ENCODE results near the gene NOP53. TPM values are rescaled to one million over a fixed set of nuclear protein-coding genes. Genes with fewer than 3 reads are reported as not detected.

The NOP53 gene
- total and polyA plus RNA-seq, 2 of the 13 experiments (the other 11 are each of a cell fraction or from before 2014, with no cell fraction given), result 53.9 to 141 TPM

DNA sequence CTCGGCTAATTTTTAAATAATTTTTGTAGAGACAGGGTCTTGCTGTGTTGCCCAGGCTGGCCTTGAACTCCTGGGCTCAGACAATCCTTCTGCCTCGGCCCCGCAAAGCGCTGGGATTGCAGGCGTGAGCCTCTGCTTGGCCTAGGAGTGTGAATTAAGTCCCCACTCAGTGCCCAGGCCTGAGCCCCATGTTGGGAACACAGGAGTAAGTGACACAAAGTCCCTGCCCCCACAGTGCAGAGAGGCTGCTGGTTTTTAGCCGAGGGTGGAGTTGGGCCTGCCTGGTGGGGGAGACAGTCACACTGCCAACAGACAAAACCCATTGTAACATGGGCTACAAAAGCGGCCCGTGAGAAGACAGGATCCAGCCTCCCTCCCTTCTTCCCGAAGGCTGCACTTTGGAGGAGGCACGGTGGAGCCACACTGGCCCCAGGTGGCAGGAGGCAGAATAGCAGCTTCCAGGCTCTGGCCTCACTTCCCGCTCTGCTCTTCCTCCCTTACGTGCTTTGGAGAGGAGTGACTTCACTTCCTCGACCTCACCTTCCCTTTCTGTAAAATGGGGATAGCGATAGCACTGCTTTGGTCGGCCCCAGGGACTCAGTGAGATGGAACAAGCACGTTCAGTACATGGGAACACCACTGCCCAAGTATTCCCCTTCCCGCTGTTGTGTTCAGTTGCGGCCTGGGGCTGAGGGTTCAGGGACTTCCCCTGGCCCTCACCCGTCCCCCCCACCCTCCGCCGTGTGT lies 47.3 kb upstream of the NOP53 start (continued):
- TF ChIP-seq, protein P1, sequence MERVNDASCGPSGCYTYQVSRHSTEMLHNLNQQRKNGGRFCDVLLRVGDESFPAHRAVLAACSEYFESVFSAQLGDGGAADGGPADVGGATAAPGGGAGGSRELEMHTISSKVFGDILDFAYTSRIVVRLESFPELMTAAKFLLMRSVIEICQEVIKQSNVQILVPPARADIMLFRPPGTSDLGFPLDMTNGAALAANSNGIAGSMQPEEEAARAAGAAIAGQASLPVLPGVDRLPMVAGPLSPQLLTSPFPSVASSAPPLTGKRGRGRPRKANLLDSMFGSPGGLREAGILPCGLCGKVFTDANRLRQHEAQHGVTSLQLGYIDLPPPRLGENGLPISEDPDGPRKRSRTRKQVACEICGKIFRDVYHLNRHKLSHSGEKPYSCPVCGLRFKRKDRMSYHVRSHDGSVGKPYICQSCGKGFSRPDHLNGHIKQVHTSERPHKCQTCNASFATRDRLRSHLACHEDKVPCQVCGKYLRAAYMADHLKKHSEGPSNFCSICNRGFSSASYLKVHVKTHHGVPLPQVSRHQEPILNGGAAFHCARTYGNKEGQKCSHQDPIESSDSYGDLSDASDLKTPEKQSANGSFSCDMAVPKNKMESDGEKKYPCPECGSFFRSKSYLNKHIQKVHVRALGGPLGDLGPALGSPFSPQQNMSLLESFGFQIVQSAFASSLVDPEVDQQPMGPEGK (CRISPR knock-in tag; IDR thresholded peaks at IDR 0.05), result peak; percentile 38; the same call in 1 of the 2 replicates
- TF ChIP-seq PHF8 (CRISPR knock-in tag; IDR thresholded peaks at IDR 0.05), result 0 out of 2 replicates have a peak, but pooled peaks have one; percentile 14
- TF ChIP-seq ZNF629 (CRISPR knock-in tag; conservative IDR thresholded peaks at IDR 0.05), result peak; percentile 93
- TF ChIP-seq ZBTB38 (CRISPR knock-in tag; IDR thresholded peaks at IDR 0.05), result peak; percentile 73; the same call in 1 of the 2 replicates

DNA sequence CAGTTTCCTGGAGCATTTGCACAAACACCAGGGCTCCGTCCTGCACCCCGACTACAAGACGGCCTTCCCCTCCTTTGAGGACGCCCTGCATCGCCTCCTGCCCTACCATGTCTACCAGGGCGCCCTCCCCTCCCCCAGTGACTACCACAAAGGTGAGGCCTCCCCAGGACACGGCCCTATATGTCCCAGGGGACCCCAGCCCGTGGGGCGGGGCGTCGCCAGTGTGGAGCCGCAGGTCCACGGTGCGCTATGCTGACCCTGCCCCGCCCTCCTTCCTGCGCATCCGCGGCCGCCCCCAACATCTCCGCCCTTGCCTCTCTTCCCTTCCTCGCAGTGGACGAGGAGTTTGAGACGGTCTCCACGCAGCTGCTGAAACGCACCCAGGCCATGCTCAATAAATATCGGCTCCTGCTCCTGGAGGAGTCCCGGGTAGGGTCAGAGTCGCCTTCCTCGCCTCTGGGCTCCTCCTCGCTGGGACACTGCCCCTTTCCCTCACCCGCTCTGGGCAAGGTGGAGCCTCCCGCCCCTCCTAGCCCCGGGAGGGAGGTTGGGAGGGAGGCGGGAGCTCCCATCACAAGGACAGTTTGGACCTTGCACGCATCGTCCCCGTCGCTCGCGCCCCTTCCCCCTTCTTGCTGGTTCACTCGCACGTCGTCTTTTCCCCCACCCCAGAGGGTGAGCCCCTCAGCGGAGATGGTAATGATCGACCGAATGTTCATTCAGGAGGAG lies 46.6 kb upstream of the NOP53 start:
- BruUV-seq (replicated peaks), result no TSS peak
- POLR2A ChIA-PET, result no interaction called here

More for the DNA sequence above, 46.6 kb upstream of the NOP53 start:
- Histone ChIP-seq H3K9ac (ENCODE audit: insufficient read depth, low read depth, low read length) (no peak overlapping the region), H3K79me2 (ENCODE audit: insufficient read depth, low read length) (no peaks in the 10 kb centered on the region), H4K20me1 (ENCODE audit: insufficient read depth, low read length) (no peaks in the 10 kb centered on the region), H3K27me3 (ENCODE audit: control insufficient read depth in 1 of 2, insufficient read depth in 2 of 2, low read length in 2 of 2) (no peaks in the 10 kb centered on the region), H3K9me3 (ENCODE audit: low read length) (no peaks in the 10 kb centered on the region), H3K27ac (ENCODE audit: extremely low read length, insufficient read depth, low read length) (no peak overlapping the region), H3K4me1 (ENCODE audit: insufficient read depth, low read length) (peaks cover 4% of the 10 kb centered on the region; the same call in 1 of the 2 replicates), H3K36me3 (replicated peaks in 1 of 2; ENCODE audit: control insufficient read depth in 1 of 2, insufficient read depth in 2 of 2, low read length in 2 of 2) (peaks cover 1 to 5% of the 10 kb centered on the region in 2 experiments; a peak in 2 of 5 replicates), H2AFZ (ENCODE audit: low read length) (no peak overlapping the region), H3K4me3 (replicated peaks in 1 of 3; ENCODE audit: insufficient read depth in 1 of 3, low read depth in 2 of 3, low read length in 3 of 3) (no peak overlapping the region), H3K4me2 (ENCODE audit: low read depth, low read length) (no peak overlapping the region)
- DNase-seq (ENCODE audit: low spot score), result no peak
- no peak for ATAC-seq
- CTCF ChIA-PET (ENCODE audit: low intra/inter-chr PET ratio, low total read pairs), result interaction anchor here (1.2 to 3.6 kb wide), 5 partner anchors 9 to 262 kb away, joined by 3 to 28 read pairs (median 8); partner anchors contain the start of gene KPTN
- in situ Hi-C loops (cut with HindIII; ENCODE audit: extremely low pct_ligation_motif_present, low pct_unique_long_range_greater_than_20kb) (loop anchor here (5.0 to 10.0 kb wide), 4 partner anchors 94 to 261 kb away; partner anchors contain the start of genes BICRA and NAPA), intact Hi-C loops (cut with micrococcal nuclease; ENCODE audit: unreplicated experiment) (loop anchor here (1.0 to 2.0 kb wide), 5 partner anchors 45 to 262 kb away; no protein-coding TSS in a partner anchor)
- WGBS (ENCODE audit: low lambda C conversion rate), result 95% methylated on average over 46 of the region's 46 CpGs
- TF ChIP-seq RBM39 (IDR thresholded peaks at IDR 0.05; ENCODE audit: low read depth, low read length, poor library complexity, severe bottlenecking), result peak; percentile 19
- TF ChIP-seq, protein P2, sequence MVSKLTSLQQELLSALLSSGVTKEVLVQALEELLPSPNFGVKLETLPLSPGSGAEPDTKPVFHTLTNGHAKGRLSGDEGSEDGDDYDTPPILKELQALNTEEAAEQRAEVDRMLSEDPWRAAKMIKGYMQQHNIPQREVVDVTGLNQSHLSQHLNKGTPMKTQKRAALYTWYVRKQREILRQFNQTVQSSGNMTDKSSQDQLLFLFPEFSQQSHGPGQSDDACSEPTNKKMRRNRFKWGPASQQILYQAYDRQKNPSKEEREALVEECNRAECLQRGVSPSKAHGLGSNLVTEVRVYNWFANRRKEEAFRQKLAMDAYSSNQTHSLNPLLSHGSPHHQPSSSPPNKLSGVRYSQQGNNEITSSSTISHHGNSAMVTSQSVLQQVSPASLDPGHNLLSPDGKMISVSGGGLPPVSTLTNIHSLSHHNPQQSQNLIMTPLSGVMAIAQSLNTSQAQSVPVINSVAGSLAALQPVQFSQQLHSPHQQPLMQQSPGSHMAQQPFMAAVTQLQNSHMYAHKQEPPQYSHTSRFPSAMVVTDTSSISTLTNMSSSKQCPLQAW (CRISPR knock-in tag; IDR thresholded peaks at IDR 0.05), result 0 out of 2 replicates have a peak, but pooled peaks have one; percentile 17
- TF ChIP-seq, protein P3, sequence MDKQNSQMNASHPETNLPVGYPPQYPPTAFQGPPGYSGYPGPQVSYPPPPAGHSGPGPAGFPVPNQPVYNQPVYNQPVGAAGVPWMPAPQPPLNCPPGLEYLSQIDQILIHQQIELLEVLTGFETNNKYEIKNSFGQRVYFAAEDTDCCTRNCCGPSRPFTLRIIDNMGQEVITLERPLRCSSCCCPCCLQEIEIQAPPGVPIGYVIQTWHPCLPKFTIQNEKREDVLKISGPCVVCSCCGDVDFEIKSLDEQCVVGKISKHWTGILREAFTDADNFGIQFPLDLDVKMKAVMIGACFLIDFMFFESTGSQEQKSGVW (CRISPR knock-in tag; IDR thresholded peaks at IDR 0.05; ENCODE audit: borderline replicate concordance), result no peak
- no peak for FAIRE-seq
